Stomach smooth muscle (tissue), 2 donors: ENCODE results near the gene NPDC1.

Experiments
- H3K27ac ChIP-seq: one replicate; pipeline ENCODE4 v1.7.0; 2013; ENCODE audit warnings: mild to moderate bottlenecking, low read length, inconsistent platforms
- H3K27me3 ChIP-seq, 2 donors: one replicate each; pipeline ENCODE4 v1.7.0; 2013; ENCODE audit warnings: low read length in 2 of 2; ENCODE audit not compliant: insufficient read depth in 2 of 2, control insufficient read depth in 1 of 2
- H3K36me3 ChIP-seq, 2 donors: one replicate each; pipeline ENCODE4 v1.7.0; 2013; ENCODE audit warnings: low read length in 2 of 2; ENCODE audit not compliant: control insufficient read depth in 2 of 2, insufficient read depth in 2 of 2
- H3K4me1 ChIP-seq: one replicate; pipeline ENCODE4 v1.7.0; 2013; ENCODE audit warnings: low read length; ENCODE audit not compliant: control insufficient read depth, insufficient read depth
- H3K4me3 ChIP-seq, 2 donors: one replicate each; pipeline ENCODE4 v1.7.0; 2013; ENCODE audit warnings: low read length in 2 of 2
- H3K9ac ChIP-seq, 2 donors: one replicate each; pipeline ENCODE4 v1.7.0; 2013; ENCODE audit warnings: low read length in 2 of 2, mild to moderate bottlenecking in 1 of 2
- H3K9me3 ChIP-seq, 2 donors: one replicate each; pipeline ENCODE4 v1.7.0; 2013; ENCODE audit warnings: low read length in 2 of 2; ENCODE audit not compliant: control insufficient read depth in 2 of 2
- donor health status: healthy.
- donor health status: Pancreatic carcinoma.

Gene NPDC1

DNA sequence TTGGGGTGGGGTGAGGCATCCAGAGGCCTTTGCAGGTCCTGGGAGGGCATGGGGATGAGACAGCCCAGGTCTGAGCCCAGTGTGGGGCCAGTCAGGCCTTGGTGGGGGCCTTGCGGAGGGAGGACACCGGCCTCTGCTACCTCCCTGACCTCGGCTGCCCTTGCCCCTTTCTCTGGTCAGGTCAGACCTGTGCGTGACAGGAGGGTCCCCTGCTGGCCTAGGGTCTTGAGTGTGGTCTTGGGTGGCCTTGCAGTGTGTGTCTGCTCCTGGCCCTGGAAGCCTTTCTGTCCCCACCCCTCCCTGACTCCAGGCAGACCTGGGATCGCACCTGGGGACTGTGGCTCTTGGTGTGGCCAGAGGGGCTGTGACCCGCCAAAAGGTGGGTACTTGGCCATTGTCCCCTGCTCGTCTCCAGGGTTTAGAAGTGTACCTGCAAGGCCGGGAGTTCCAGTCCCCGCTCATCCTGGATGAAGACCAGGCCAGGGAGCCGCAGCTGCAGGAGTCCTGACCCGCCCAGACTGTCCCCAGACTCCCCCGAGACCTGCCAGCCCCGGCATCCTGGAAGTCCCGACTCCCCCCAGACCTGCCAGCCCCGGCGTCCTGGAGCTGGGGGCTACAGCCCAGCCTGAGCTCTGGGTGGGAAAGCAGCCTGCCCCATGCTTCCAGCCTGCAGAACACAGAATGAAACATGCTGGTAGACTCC lies 36.4 kb upstream of the NPDC1 start:
- Histone ChIP-seq H3K27ac (no peak overlapping the region), H3K9ac (no peak overlapping the region), H3K4me3 (no peak overlapping the region), H3K4me1 (peaks cover 29% of the 10 kb centered on the region), H3K27me3 (peaks cover 14 to 33% of the 10 kb centered on the region in 2 donors), H3K9me3 (no peaks in the 10 kb centered on the region), H3K36me3 (peaks cover 0 to 6% of the 10 kb centered on the region in 2 donors)

DNA sequence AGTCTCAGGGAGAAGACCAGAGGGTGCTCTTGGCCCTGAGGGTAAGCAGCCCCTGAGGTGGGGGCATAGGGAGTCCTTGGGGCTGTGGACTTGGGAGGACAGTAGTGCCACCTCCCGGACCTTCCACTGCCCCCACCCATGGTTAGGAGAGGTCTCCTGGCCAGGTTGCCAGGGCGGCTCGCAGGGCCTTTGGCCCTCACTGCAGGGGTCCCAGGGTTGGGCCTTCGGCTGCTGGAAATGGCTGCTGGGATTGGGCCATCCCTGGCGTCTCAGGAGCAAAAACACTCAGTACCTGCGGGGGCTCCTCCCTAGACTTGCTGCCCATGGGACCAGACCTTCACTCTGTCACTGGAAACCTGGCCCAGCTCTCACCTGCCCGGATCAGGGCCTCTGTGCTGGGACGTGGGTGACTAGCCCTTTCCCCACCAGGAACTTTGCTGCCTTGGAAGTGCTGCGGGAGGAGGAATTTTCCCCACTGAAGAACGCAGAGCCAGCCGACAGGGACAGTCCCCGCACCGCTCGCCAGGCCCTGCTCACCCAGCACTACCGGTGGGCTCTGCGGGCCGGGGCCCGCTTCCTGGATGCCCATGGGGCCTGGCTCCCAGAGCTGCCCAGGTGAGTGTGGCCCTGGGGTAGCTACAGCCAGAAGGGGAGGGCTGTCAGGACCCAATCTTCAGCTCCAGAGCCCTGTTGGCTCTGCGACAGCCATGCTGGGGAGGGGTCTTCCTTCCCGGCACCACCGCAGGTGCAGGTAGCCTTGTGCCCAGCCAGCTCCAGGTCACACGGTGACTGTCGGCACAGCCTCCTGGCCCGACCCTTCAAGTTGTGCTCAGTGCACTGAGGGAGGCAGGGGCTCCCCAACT lies 34.5 kb upstream of the NPDC1 start:
- peaks cover 14 to 39% of the 10 kb centered on the region in 2 donors for H3K27me3 ChIP-seq

DNA sequence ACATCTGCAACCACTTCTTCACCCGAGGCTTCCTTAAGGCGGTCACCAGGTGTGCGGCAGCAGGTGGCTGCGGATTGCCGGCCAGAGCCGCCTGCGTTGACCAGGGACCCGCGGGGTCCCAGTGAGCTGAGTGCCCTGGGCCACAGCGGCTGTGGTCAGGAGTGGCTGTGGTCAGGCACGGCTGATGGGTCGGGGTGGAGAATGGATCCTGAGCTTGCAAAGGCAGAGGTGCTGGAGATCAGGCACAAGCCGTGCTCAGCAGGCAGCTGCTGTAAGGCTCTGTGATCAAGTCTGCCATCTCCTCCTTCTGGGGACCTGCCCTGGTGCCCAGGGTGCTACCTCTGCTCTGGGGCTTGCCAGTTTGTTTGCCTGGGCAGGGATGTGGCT lies 33.4 kb upstream of the NPDC1 start:
- Histone ChIP-seq H3K9me3 (no peaks in the 10 kb centered on the region), H3K27me3 (peaks cover 14 to 39% of the 10 kb centered on the region in 2 donors)

More for the DNA sequence above, 34.5 kb upstream of the NPDC1 start:
- no peak overlapping the region for H3K4me3 ChIP-seq
- peaks cover 0 to 6% of the 10 kb centered on the region in 2 donors for H3K36me3 ChIP-seq
- no peak overlapping the region for H3K27ac ChIP-seq
- no peak overlapping the region for H3K9ac ChIP-seq
- peaks cover 24% of the 10 kb centered on the region for H3K4me1 ChIP-seq
- no peaks in the 10 kb centered on the region for H3K9me3 ChIP-seq

DNA sequence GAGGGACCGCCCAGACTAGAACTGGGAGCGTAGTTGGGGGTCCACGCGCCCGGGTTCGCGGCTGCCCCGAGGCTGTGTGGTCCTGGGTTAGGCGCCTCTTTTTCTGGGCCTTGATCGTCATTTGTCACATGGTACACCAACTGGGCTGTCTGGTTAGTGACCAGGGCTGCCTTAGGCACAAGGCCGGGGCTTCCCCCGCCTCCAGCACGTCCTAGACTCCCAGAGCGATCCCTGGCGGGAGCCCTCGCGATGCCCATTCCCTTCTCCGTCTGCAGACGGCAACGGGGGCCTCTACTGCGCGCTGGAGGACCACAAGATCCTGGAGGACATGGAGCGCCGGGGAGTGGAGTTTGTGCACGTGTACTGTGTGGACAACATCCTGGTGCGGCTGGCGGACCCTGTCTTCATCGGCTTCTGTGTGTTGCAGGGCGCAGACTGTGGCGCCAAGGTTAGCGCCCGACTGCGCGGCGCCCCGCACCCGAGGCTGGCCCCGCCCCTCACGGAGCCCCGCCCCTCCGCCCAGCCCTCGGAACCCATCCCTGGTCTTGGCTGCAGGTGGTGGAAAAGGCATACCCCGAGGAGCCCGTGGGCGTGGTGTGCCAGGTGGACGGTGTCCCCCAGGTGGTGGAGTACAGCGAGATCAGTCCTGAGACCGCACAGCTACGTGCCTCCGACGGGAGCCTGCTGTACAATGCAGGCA lies 32.9 kb upstream of the NPDC1 start:
- Histone ChIP-seq H3K27ac (no peak overlapping the region), H3K4me3 (peak overlapping the region in 1 of 2 donors; percentile 70), H3K27me3 (peaks cover 14 to 39% of the 10 kb centered on the region in 2 donors), H3K4me1 (peaks cover 23% of the 10 kb centered on the region), H3K36me3 (peaks cover 0 to 6% of the 10 kb centered on the region in 2 donors), H3K9ac (no peak overlapping the region), H3K9me3 (no peaks in the 10 kb centered on the region)

More for the DNA sequence above, 33.4 kb upstream of the NPDC1 start:
- Histone ChIP-seq H3K9ac (no peak overlapping the region), H3K4me1 (peaks cover 24% of the 10 kb centered on the region), H3K27ac (no peak overlapping the region), H3K4me3 (no peak overlapping the region), H3K36me3 (peaks cover 0 to 6% of the 10 kb centered on the region in 2 donors)

DNA sequence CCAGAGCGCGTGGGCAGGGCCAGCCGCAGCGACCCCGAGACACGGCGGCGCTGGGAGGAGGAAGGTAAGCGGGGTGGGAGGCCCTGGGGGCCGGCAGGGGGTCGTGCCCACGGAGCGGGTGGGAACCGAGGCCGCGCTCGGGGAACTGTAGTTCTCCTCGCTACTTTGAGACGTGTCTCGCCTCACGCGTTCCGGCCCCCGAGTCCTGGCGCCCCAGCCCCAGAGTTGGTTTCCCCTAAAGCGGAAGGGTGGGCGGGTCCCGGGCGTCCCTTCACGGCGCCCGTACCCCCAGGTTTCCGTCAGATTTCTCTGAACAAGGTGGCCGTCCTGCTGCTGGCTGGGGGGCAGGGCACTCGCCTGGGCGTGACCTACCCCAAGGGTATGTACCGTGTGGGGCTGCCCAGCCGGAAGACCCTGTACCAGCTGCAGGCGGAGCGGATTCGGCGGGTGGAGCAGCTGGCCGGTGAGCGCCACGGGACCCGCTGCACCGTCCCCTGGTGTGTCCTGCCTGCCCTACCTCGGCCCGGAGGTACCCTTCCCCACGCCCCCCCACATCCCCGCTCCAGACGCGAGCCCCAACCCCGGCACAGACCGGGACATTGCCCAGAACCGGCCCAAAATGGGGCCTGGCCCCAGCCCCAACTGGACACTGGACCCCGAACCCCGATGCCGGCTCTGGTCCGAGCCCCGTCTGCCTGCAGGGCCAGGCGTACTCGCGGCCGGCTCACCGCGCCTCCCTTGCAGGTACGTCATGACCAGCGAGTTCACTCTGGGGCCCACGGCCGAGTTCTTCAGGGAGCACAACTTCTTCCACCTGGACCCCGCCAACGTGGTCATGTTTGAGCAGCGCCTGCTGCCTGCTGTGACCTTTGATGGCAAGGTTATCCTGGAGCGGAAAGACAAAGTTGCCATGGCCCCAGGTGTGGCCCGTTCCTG lies 32.0 kb upstream of the NPDC1 start:
- peaks cover 0 to 6% of the 10 kb centered on the region in 2 donors for H3K36me3 ChIP-seq
- H3K4me1 ChIP-seq, result peaks cover 19% of the 10 kb centered on the region
- no peaks in the 10 kb centered on the region for H3K9me3 ChIP-seq
- H3K27me3 ChIP-seq, result peaks cover 14 to 39% of the 10 kb centered on the region in 2 donors
- peak overlapping the region in 1 of 2 donors; percentile 15 for H3K9ac ChIP-seq
- no peak overlapping the region for H3K27ac ChIP-seq
- H3K4me3 ChIP-seq, result peak overlapping the region; percentile 35 to 70

DNA sequence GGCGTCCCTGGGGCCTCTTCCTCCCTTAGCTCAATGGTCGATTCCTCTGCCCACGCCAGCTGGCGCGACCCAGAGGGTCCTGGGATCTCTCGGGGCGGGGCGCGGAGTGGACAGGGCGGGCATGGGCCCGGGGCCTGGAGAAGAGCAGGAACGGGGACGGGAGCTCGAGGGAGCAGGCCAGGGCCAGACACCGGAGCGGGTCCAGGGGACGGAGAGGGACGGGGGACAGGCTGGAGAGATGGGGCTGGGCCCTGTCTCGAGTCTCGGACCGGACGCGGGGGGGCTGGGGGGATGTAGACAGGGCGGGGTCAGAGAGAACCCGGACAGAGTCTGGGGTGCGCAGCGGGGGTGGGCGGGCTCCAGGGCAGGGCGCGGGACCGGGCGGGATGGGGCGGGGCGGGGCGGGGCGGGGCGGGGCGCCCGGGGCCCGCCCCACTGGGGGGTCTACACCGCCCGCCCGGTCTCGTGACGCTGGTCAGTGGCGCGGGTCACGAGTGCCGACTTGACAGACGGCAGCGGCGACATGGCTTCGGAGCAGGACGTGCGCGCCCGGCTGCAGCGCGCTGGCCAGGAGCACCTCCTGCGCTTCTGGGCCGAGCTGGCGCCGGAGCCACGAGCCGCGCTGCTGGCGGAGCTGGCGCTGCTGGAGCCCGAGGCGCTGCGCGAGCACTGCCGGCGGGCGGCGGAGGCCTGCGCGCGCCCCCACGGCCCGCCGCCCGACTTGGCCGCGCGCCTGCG lies 31.2 kb upstream of the NPDC1 start, which contains the start of gene UAP1L1:
Gene UAP1L1, plus strand, starts transcription at position 508 of the 738 bp plus-strand sequence. Its CDS starts 16 bp downstream, at position 524.
- H3K27ac ChIP-seq, result no peak within 1 kb of the TSS
- peaks cover 0 to 6% of the 10 kb centered on the region in 2 donors for H3K36me3 ChIP-seq
- H3K4me3 ChIP-seq, result peak within 1 kb of the TSS; percentile 35 to 70
- H3K9me3 ChIP-seq, result no peaks in the 10 kb centered on the region
- peaks cover 14 to 38% of the 10 kb centered on the region in 2 donors for H3K27me3 ChIP-seq
- H3K9ac ChIP-seq, result peak within 1 kb of the TSS in 1 of 2 donors; percentile 38
- peaks cover 19% of the 10 kb centered on the region for H3K4me1 ChIP-seq

DNA sequence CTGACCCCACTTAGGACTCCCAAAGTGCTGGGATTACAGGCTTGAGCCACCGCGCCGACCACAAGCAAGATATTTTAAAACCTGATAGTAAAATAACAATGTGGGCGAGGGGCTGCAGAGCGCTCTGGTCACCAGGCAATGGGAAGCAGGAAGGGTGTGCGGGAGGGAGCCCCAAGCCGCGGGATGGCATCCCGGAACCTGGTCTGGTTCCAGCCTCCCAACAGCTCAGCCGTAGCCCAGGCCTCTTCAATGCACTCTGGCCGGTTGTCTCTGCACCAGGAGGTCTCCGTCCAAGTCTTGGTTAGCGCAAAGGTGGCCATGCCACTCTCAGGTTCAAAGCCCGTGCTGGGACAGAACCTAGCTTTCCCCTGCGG lies 30.6 kb upstream of the NPDC1 start:
- Histone ChIP-seq H3K36me3 (peaks cover 0 to 3% of the 10 kb centered on the region in 2 donors), H3K27ac (no peak overlapping the region), H3K9ac (peak overlapping the region in 1 of 2 donors; percentile 38), H3K4me1 (peaks cover 19% of the 10 kb centered on the region), H3K27me3 (peaks cover 14 to 35% of the 10 kb centered on the region in 2 donors), H3K9me3 (no peaks in the 10 kb centered on the region), H3K4me3 (peak overlapping the region; percentile 31 to 54)

DNA sequence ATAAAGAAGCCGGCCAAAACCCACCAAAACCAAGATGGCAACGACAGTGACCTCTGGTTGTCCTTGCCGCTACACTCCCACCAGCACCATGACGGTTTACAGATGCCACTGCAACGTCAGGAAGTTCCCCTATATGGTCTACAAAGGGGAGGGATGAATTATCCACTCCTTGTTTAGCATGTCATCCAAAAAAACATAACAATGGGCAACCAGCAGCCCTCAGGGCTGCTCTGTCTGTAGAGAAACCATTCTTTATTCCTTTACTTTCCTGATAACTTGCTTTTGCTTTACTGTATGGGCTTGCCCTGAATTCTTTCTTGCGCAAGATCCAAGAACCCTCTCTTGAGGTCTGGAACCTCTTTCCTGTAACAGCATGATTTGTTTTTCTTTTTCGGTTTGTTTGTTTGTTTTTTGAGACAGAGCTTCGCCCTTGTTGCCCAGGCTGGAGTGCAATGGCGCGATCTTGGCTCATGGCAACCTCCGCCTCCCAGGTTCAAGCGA lies 29.3 kb upstream of the NPDC1 start:
- peaks cover 0 to 2% of the 10 kb centered on the region in 2 donors for H3K36me3 ChIP-seq
- H3K9ac ChIP-seq, result no peak overlapping the region
- H3K27ac ChIP-seq, result no peak overlapping the region
- H3K4me1 ChIP-seq, result peaks cover 27% of the 10 kb centered on the region
- H3K27me3 ChIP-seq, result peaks cover 12 to 30% of the 10 kb centered on the region in 2 donors
- H3K4me3 ChIP-seq, result no peak overlapping the region
- no peaks in the 10 kb centered on the region for H3K9me3 ChIP-seq

DNA sequence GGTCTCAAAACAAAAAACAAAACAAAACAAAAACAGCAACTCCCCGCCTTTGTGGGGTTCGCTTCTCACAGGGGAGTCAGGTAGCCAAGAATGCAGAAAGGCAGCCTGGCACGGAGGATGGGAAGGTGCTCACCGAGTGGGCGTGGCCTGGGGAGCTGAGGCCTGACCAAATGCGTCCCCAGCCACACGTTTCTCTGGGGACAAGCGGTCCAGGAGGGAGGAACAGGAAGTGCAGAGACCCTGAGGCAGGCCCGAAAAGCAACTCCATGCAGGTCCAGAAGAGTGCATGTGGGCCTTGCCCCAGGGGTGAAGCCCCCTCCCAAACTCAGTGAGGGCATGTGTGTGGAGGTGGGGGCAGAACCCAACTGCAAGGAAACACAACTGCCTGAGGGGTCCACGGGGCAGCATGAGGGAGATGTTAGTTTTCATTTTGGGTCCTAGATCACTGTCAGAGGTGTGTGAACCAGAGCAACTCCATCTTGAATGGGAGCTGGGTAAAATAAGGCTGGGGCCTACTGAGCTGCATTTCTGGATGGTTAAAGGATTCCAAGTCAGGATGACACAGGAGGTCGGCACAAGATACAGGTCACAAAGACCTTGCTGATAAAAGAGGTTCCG lies 28.8 kb upstream of the NPDC1 start:
- H3K36me3 ChIP-seq, result peaks cover 0 to 2% of the 10 kb centered on the region in 2 donors
- H3K9ac ChIP-seq, result no peak overlapping the region
- H3K27me3 ChIP-seq, result peaks cover 9 to 26% of the 10 kb centered on the region in 2 donors
- H3K9me3 ChIP-seq, result no peaks in the 10 kb centered on the region
- H3K27ac ChIP-seq, result no peak overlapping the region
- no peak overlapping the region for H3K4me3 ChIP-seq
- peaks cover 30% of the 10 kb centered on the region for H3K4me1 ChIP-seq
